PFSK-1 (cell line): ENCODE measurements around the gene FUT1.

Experiments used
- POLR2AphosphoS5 ChIP-seq: IDR thresholded peaks from 2 replicates; pipeline ENCODE4 v1.6.1; 2012; ENCODE audit warnings: low read depth, mild to moderate bottlenecking, control low read depth, low read length, moderate library complexity
- TAF1 ChIP-seq: IDR thresholded peaks from 2 replicates; pipeline ENCODE4 v1.6.1; 2012; ENCODE audit warnings: low read length, control low read depth, borderline replicate concordance; ENCODE audit not compliant: insufficient read depth

- no peak; the same call in 1 of the 2 replicates for TF ChIP-seq POLR2AphosphoS5
- TF ChIP-seq TAF1, result no peak
Measured at GRCh38 chr19:48738557-48739403, 13.7 kb downstream of the FUT1 start.
